ENCODE data around the gene PPP1R12B. TPM values are rescaled to one million over a fixed set of nuclear protein-coding genes. Genes with fewer than 3 reads are reported as not detected.
"Not testable (repeated sequence)": the region's sequence is repeated elsewhere in the genome, so short reads cannot be mapped to it uniquely, and the experiment has no call there.

PPP1R12B gene
- total RNA-seq, 1 experiment from 2014 or later, result 17.0 TPM

GRCh38 chr1:202493112-202493511 lies 144.6 kb downstream of the PPP1R12B start:
- H3K9me3 ChIP-seq (ENCODE audit: low read depth, low read length, poor library complexity, severe bottlenecking); BruUV-seq (replicated peaks); H3K4me3 ChIP-seq (ENCODE audit: low read depth, low read length, poor library complexity, severe bottlenecking); H3K27ac ChIP-seq (ENCODE audit: low read depth, low read length, poor library complexity, severe bottlenecking); CTCF ChIA-PET; POLR2A ChIA-PET (ENCODE audit: low non-redundant PET); H3K27me3 ChIP-seq (replicated peaks; ENCODE audit: insufficient read depth, low read depth, low read length, poor library complexity); DNase-seq (ENCODE audit: low spot score); intact Hi-C loops (cut with micrococcal nuclease; ENCODE audit: unreplicated experiment); H3K36me3 ChIP-seq (ENCODE audit: insufficient read depth, low read length, poor library complexity, severe bottlenecking); H3K4me1 ChIP-seq (ENCODE audit: insufficient read depth, low read length, poor library complexity, severe bottlenecking): not testable (repeated sequence)

- POLR2A ChIA-PET (ENCODE audit: low non-redundant PET), result no interaction called here
- no peak for DNase-seq (ENCODE audit: low spot score)
These were observed 150.0 kb downstream of the PPP1R12B start for GRCh38 chr1:202498542-202498941.

GRCh38 chr1:202499997-202500396 lies 151.5 kb downstream of the PPP1R12B start:
- CTCF ChIA-PET; H3K4me3 ChIP-seq (ENCODE audit: low read depth, low read length, poor library complexity, severe bottlenecking); POLR2A ChIA-PET (ENCODE audit: low non-redundant PET); H3K36me3 ChIP-seq (ENCODE audit: insufficient read depth, low read length, poor library complexity, severe bottlenecking); DNase-seq (ENCODE audit: low spot score); H3K9me3 ChIP-seq (ENCODE audit: low read depth, low read length, poor library complexity, severe bottlenecking); H3K27ac ChIP-seq (ENCODE audit: low read depth, low read length, poor library complexity, severe bottlenecking); H3K27me3 ChIP-seq (replicated peaks; ENCODE audit: insufficient read depth, low read depth, low read length, poor library complexity); H3K4me1 ChIP-seq (ENCODE audit: insufficient read depth, low read length, poor library complexity, severe bottlenecking); BruUV-seq (replicated peaks): not testable (repeated sequence)
- intact Hi-C loops (cut with micrococcal nuclease; ENCODE audit: unreplicated experiment), result loop anchor here (5.0 kb wide), 1 partner anchor 217 kb away; no protein-coding TSS in a partner anchor

More at GRCh38 chr1:202498542-202498941, 150.0 kb downstream of the PPP1R12B start:
- Histone ChIP-seq H3K4me3 (ENCODE audit: low read depth, low read length, poor library complexity, severe bottlenecking) (no peak overlapping the region), H3K9me3 (ENCODE audit: low read depth, low read length, poor library complexity, severe bottlenecking) (no peaks in the 10 kb centered on the region), H3K27me3 (replicated peaks; ENCODE audit: insufficient read depth, low read depth, low read length, poor library complexity) (no peaks in the 10 kb centered on the region), H3K4me1 (ENCODE audit: insufficient read depth, low read length, poor library complexity, severe bottlenecking) (no peaks in the 10 kb centered on the region), H3K27ac (ENCODE audit: low read depth, low read length, poor library complexity, severe bottlenecking) (no peak overlapping the region), H3K36me3 (ENCODE audit: insufficient read depth, low read length, poor library complexity, severe bottlenecking) (peaks cover 3% of the 10 kb centered on the region)
- TF ChIP-seq EZH2 (IDR thresholded peaks at IDR 0.05; ENCODE audit: borderline replicate concordance, low read depth, low read length, poor library complexity, severe bottlenecking), result no peak
- TF ChIP-seq CTCF (conservative IDR thresholded peaks at IDR 0.05; ENCODE audit: low read depth, low read length), result no peak
- BruUV-seq (replicated peaks), result no TSS peak
- CTCF ChIA-PET, result no interaction called here
- intact Hi-C loops (cut with micrococcal nuclease; ENCODE audit: unreplicated experiment), result no loop called here

- H3K9me3 ChIP-seq (ENCODE audit: low read depth, low read length, poor library complexity, severe bottlenecking), result no peaks in the 10 kb centered on the region
- H3K4me1 ChIP-seq (ENCODE audit: insufficient read depth, low read length, poor library complexity, severe bottlenecking), result no peaks in the 10 kb centered on the region
- H3K27ac ChIP-seq (ENCODE audit: low read depth, low read length, poor library complexity, severe bottlenecking), result no peak overlapping the region
- BruUV-seq (replicated peaks), result no TSS peak
- CTCF ChIA-PET, result interaction anchor here (0.6 to 1.1 kb wide), 4 partner anchors 71 to 218 kb away, joined by 4 to 7 read pairs (median 4); no protein-coding TSS in a partner anchor
- DNase-seq (ENCODE audit: low spot score), result peak; percentile 50
- intact Hi-C loops (cut with micrococcal nuclease; ENCODE audit: unreplicated experiment), result loop anchor here (1.0 to 5.0 kb wide), 3 partner anchors 99 to 216 kb away; no protein-coding TSS in a partner anchor
- no peak overlapping the region for H3K4me3 ChIP-seq (ENCODE audit: low read depth, low read length, poor library complexity, severe bottlenecking)
- TF ChIP-seq EZH2 (IDR thresholded peaks at IDR 0.05; ENCODE audit: borderline replicate concordance, low read depth, low read length, poor library complexity, severe bottlenecking) (no peak), CTCF (conservative IDR thresholded peaks at IDR 0.05; ENCODE audit: low read depth, low read length) (peak; percentile 59)
- H3K27me3 ChIP-seq (replicated peaks; ENCODE audit: insufficient read depth, low read depth, low read length, poor library complexity), result no peaks in the 10 kb centered on the region
- no peaks in the 10 kb centered on the region for H3K36me3 ChIP-seq (ENCODE audit: insufficient read depth, low read length, poor library complexity, severe bottlenecking)
- POLR2A ChIA-PET (ENCODE audit: low non-redundant PET), result no interaction called here
These were observed 152.8 kb downstream of the PPP1R12B start for GRCh38 chr1:202501281-202501680.

Data from A673 (cell line).